Measurements from ENCODE around the gene PLEKHA7. TPM values are rescaled to one million over a fixed set of nuclear protein-coding genes. Genes with fewer than 3 reads are reported as not detected.

Gene PLEKHA7
- total and polyA plus RNA-seq, 2 donors from 2014 or later: 24.4 to 65.7 TPM

DNA sequence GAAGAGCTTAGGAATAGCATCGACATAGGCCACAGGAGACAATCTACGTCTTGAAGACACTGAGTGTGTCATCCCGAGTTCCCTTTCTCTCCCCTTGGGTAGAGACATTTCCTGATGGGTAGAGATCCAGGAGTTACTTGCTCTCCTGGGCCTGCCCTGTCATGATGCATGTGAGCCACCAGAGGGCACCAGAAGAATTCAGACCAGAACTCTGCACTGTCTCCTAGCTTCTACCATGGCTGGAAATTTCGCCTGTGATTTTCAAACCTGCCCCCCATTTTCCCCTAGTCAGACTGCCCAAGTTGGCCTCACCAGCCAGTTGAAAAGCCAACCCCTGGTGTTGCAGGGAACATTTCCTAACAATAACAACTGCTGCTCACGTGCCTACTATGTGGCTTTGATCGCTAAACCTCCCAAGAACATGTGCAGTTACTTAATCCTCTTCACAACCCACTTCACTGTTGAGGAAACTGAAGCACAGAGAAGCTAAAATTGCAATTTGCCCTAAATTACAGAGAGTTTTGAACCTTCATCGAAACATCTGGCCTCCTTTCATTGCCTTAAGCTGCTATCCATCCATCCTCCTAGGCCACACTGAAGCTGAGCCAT lies 228.6 kb downstream of the PLEKHA7 start:
- no peaks in the 10 kb centered on the region for H3K9me3 ChIP-seq (ENCODE audit: control insufficient read depth in 2 of 3, insufficient read depth in 1 of 3, low read length in 3 of 3)
- FAIRE-seq (no peak), DNase-seq (peak in 4 of 5 donors; percentile 67 to 73 (median 69))
- no peak overlapping the region for H3K27ac ChIP-seq (ENCODE audit: low read depth in 2 of 2, low read length in 2 of 2)
- TF ChIP-seq, protein P1, sequence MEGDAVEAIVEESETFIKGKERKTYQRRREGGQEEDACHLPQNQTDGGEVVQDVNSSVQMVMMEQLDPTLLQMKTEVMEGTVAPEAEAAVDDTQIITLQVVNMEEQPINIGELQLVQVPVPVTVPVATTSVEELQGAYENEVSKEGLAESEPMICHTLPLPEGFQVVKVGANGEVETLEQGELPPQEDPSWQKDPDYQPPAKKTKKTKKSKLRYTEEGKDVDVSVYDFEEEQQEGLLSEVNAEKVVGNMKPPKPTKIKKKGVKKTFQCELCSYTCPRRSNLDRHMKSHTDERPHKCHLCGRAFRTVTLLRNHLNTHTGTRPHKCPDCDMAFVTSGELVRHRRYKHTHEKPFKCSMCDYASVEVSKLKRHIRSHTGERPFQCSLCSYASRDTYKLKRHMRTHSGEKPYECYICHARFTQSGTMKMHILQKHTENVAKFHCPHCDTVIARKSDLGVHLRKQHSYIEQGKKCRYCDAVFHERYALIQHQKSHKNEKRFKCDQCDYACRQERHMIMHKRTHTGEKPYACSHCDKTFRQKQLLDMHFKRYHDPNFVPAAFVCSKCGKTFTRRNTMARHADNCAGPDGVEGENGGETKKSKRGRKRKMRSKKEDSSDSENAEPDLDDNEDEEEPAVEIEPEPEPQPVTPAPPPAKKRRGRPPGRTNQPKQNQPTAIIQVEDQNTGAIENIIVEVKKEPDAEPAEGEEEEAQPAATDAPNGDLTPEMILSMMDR (IDR thresholded peaks at IDR 0.05; ENCODE audit: borderline replicate concordance, extremely low read depth, insufficient read depth): peak; percentile 87
- intact Hi-C loops (cut with DNase I): no loop called here
- H3K9ac ChIP-seq (ENCODE audit: low read length in 3 of 3): peak overlapping the region in 1 of 3 donors; percentile 30
- H3K27me3 ChIP-seq (ENCODE audit: control insufficient read depth, insufficient read depth, low read length): no peaks in the 10 kb centered on the region
- H3K4me1 ChIP-seq (ENCODE audit: control insufficient read depth in 2 of 3, insufficient read depth in 2 of 3, low read depth in 1 of 3, low read length in 3 of 3): peaks cover 0 to 26% (median 16%) of the 10 kb centered on the region in 3 donors
- no peak overlapping the region for H3K4me3 ChIP-seq (ENCODE audit: low read length in 3 of 3)
- peaks cover 2 to 36% (median 13%) of the 10 kb centered on the region in 3 donors for H3K36me3 ChIP-seq (ENCODE audit: control insufficient read depth in 2 of 3, insufficient read depth in 3 of 3, low read length in 3 of 3)

DNA sequence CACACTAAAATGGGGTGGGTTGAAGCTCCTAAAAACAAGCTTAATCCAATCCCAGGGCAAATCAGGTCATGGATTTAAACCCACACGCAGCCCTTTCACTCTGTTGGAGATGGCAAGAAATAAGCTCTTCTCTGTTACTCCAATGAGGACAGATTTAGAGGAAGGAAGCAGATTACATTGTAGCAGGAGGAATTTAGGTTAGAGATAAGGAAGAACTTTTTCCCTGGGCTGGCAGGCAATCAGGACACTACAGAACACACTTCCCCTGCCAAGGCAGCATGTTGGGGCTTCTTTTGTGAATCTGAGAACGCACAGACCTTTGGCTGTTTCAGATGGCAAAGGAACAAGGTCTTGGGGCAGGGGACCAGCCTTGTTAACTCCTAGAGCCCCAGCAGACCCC lies 229.5 kb downstream of the PLEKHA7 start:
- Histone ChIP-seq H3K27ac (ENCODE audit: low read depth in 2 of 2, low read length in 2 of 2) (no peak overlapping the region), H3K36me3 (ENCODE audit: control insufficient read depth in 2 of 3, insufficient read depth in 3 of 3, low read length in 3 of 3) (peaks cover 2 to 33% (median 8%) of the 10 kb centered on the region in 3 donors), H3K4me1 (ENCODE audit: control insufficient read depth in 2 of 3, insufficient read depth in 2 of 3, low read depth in 1 of 3, low read length in 3 of 3) (peaks cover 0 to 26% (median 16%) of the 10 kb centered on the region in 3 donors), H3K9ac (ENCODE audit: low read length in 3 of 3) (no peak overlapping the region), H3K4me3 (ENCODE audit: low read length in 3 of 3) (no peak overlapping the region), H3K27me3 (ENCODE audit: control insufficient read depth, insufficient read depth, low read length) (no peaks in the 10 kb centered on the region), H3K9me3 (ENCODE audit: control insufficient read depth in 2 of 3, insufficient read depth in 1 of 3, low read length in 3 of 3) (no peaks in the 10 kb centered on the region)
- TF ChIP-seq, protein P1 (IDR thresholded peaks at IDR 0.05; ENCODE audit: borderline replicate concordance, extremely low read depth, insufficient read depth): no peak
- DNase-seq (no peak), FAIRE-seq (no peak)
- intact Hi-C loops (cut with DNase I): no loop called here

DNA sequence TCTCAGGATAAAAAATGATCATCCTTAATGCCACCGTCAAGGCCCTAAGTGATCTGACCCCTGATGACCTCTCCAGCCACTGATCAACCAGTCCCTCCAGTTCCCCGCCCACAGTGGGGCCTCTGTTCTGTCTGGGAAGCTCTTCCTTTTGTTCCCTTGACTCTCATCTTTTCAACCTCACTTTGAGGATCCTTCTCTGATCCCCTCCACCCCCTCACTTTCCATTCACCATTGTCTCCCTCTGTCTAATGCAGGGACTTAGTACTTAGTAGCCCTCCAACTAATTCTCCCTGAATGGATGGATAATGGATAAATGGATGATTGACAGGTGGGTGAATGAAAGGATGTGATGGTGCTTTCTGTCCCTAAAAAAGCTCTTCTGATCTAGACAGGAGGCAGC lies 230.1 kb downstream of the PLEKHA7 start:
- Histone ChIP-seq H3K4me3 (ENCODE audit: low read length in 3 of 3) (no peak overlapping the region), H3K9me3 (ENCODE audit: control insufficient read depth in 2 of 3, insufficient read depth in 1 of 3, low read length in 3 of 3) (no peaks in the 10 kb centered on the region), H3K4me1 (ENCODE audit: control insufficient read depth in 2 of 3, insufficient read depth in 2 of 3, low read depth in 1 of 3, low read length in 3 of 3) (peaks cover 0 to 26% (median 16%) of the 10 kb centered on the region in 3 donors), H3K27me3 (ENCODE audit: control insufficient read depth, insufficient read depth, low read length) (no peaks in the 10 kb centered on the region), H3K27ac (ENCODE audit: low read depth in 2 of 2, low read length in 2 of 2) (no peak overlapping the region), H3K36me3 (ENCODE audit: control insufficient read depth in 2 of 3, insufficient read depth in 3 of 3, low read length in 3 of 3) (peaks cover 2 to 27% (median 8%) of the 10 kb centered on the region in 3 donors), H3K9ac (ENCODE audit: low read length in 3 of 3) (no peak overlapping the region)
- DNase-seq (no peak), FAIRE-seq (no peak)
- TF ChIP-seq, protein P1 (IDR thresholded peaks at IDR 0.05; ENCODE audit: borderline replicate concordance, extremely low read depth, insufficient read depth): no peak
- intact Hi-C loops (cut with DNase I): no loop called here
